Measurements from ENCODE around the gene CDC42EP2.

DNA sequence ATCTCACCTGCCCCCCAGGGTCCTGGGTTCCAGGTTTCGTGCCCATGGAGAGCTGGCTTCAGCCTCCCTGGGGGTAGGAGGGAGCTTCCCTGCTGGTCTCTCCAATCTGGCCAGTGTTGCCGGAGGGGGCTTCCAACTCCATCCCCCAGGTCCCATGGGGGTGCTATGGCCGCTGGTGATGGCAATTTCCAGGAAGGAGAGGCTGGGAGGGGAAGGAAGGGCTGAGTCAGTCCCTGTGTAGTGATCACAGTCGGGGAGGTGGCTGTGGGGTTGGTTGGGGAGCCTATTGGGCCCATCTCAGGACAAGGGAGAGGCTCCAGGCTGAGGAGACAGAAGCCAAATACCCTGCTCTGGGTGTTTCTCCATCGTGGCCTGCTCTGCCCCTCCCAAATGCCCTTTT lies 5.7 kb upstream of the CDC42EP2 start:
- no peak for TF ChIP-seq POLR2A (IDR thresholded peaks at IDR 0.05; ENCODE audit: low read length)
- TF ChIP-seq GATA1 (IDR thresholded peaks at IDR 0.05; ENCODE audit: low read depth, low read length): no peak
